ENCODE results near the gene GPC6.

Gene GPC6

DNA sequence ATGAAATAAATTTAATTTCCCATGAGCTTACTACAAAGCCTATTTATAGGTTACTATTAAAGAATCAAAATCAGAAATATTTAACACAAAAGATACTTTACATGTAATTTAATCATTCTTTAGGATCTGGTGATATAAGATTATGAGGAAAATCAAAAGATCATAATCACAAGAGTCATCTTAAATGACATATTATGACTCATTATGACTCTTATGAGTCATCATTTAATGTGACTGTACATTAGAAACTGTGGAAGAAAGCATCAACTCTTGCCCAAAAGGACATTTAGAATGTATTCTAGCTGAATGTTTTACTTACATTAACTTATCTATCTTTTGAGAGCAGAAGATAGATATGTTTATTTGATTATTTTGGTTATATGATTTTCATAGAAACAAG is 794.2 kb downstream of the GPC6 start:
- in situ Hi-C loops (cut with HindIII; ENCODE audit: low sequenced_read_pairs) = no loop called here
- TF ChIP-seq, protein P1, sequence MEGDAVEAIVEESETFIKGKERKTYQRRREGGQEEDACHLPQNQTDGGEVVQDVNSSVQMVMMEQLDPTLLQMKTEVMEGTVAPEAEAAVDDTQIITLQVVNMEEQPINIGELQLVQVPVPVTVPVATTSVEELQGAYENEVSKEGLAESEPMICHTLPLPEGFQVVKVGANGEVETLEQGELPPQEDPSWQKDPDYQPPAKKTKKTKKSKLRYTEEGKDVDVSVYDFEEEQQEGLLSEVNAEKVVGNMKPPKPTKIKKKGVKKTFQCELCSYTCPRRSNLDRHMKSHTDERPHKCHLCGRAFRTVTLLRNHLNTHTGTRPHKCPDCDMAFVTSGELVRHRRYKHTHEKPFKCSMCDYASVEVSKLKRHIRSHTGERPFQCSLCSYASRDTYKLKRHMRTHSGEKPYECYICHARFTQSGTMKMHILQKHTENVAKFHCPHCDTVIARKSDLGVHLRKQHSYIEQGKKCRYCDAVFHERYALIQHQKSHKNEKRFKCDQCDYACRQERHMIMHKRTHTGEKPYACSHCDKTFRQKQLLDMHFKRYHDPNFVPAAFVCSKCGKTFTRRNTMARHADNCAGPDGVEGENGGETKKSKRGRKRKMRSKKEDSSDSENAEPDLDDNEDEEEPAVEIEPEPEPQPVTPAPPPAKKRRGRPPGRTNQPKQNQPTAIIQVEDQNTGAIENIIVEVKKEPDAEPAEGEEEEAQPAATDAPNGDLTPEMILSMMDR (IDR thresholded peaks at IDR 0.05; ENCODE audit: low read depth, low read length) = no peak

DNA sequence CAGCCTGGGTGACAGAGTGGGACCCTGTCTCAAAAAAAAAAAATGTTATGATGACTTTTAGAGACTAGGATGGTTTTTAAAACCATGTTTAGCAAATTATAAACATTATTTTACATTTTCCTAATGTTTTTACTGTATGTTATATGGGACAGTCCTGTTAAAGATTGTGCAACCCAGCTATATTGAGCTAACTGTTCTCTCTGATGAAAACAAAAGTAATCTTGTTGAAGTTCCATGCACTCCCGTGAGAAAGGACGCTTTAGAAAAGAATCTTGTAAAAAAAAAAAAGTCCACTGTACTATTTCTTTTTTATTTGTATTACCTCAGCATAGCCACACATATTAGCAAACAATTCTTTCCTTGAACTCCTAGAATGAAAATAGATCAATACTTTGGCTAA is 801.6 kb downstream of the GPC6 start:
- TF ChIP-seq, protein P1 (IDR thresholded peaks at IDR 0.05; ENCODE audit: low read depth, low read length) = no peak
- H3K4me3 ChIP-seq (ENCODE audit: low read depth, low read length) = no peak overlapping the region
- DNase-seq (ENCODE audit: low read depth, low spot score) = no peak
- in situ Hi-C loops (cut with HindIII; ENCODE audit: low sequenced_read_pairs) = no loop called here

More for the DNA sequence above, 794.2 kb downstream of the GPC6 start:
- DNase-seq (ENCODE audit: low read depth, low spot score) = peak; percentile 51
- no peak overlapping the region for H3K4me3 ChIP-seq (ENCODE audit: low read depth, low read length)

DNA sequence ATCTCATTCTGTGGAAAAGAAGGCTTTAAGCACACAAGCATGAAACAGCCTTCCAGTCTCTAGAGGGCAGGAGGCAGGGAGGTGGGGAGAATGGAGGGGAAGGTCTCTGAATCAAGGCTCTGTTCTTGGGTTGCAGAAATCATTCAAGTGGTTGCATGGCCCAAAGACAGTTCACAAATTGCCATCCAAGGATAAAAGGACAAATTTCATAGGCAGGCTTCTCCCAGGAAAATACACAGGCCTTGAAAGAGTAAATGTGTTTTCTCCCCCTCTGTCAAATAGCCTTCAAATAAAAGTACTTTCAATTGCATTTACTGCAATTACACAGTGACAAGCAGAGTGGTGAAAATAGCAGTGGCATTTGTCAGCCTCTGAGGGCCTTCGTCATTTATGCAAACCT is 802.0 kb downstream of the GPC6 start:
- DNase-seq (ENCODE audit: low read depth, low spot score) = no peak
- TF ChIP-seq, protein P1 (IDR thresholded peaks at IDR 0.05; ENCODE audit: low read depth, low read length) = no peak
- no peak overlapping the region for H3K4me3 ChIP-seq (ENCODE audit: low read depth, low read length)
- in situ Hi-C loops (cut with HindIII; ENCODE audit: low sequenced_read_pairs) = no loop called here

DNA sequence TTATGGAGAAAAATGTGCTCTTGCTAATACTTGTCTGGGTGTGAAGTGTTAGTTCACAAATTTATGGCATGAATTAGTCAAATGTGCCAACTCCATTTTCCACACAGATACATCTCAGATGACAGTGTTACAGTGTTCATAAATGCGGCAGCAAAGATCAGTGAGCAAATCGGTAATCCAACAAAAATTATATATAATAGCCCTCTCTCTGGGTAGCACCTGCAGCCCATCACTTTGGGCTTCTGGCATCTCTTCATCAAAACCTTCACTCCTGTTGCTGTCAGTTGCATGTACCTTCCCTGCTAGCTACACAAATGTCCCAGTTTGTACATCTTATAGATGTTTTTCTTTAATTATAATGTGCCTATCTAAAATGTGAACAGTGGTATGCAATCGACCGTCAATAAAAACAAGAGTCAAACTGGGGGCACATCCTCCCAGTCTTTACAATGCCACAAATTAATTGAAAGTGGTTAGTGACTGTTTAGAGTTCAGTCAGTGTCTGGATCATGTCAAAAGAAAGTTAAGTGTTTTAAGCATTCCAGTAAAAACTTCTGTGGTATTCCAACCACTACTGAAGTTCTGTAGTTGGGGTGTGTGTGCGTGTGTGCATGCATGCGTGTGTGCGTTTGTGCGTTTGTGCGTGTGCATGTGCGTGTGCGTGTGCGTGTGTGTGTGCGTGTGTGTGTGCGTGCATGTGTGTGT is 804.0 kb downstream of the GPC6 start:
- in situ Hi-C loops (cut with HindIII; ENCODE audit: low sequenced_read_pairs) = no loop called here
- TF ChIP-seq, protein P1 (IDR thresholded peaks at IDR 0.05; ENCODE audit: low read depth, low read length) = no peak
- H3K4me3 ChIP-seq (ENCODE audit: low read depth, low read length) = no peak overlapping the region
- DNase-seq (ENCODE audit: low read depth, low spot score) = no peak

DNA sequence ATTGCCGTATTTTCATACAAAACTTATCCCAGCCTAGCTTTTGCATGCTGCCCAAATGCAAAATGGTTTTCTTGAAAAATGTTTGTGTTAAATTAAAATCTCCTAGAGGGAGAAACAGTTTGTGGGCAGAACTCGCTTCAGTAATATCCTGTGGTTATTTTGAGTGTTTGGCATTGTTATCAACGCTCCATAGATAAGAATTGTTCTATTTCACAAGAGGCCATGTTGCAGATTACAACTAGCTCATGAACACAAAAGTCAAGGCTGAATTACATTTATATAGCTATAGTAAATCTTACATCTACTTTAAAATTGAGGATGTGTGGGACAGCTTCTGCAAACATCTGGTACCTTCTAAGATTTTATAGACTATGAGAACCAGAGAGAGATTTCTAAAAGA is 805.0 kb downstream of the GPC6 start:
- TF ChIP-seq, protein P1 (IDR thresholded peaks at IDR 0.05; ENCODE audit: low read depth, low read length) = no peak
- no peak for DNase-seq (ENCODE audit: low read depth, low spot score)
- in situ Hi-C loops (cut with HindIII; ENCODE audit: low sequenced_read_pairs) = no loop called here
- no peak overlapping the region for H3K4me3 ChIP-seq (ENCODE audit: low read depth, low read length)

DNA sequence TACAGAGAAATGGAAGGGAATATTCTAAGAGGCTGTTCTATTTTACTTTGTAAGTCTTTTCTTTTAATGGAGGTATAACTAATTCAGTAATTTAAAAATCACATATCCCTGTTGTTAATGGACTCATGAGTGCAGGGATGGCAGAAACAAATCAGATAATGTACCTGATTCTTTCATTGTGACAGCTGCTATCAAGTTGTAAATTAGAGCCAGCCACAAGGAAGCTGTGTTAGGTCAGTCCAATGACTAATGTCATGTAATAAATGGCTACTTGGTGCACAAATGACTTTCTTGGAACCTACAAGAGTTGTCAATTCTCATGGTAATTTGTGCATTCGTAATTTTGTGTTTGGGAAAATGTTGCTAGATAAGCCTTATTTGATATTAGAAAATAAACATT is 806.5 kb downstream of the GPC6 start:
- no peak for DNase-seq (ENCODE audit: low read depth, low spot score)
- no peak overlapping the region for H3K4me3 ChIP-seq (ENCODE audit: low read depth, low read length)
- TF ChIP-seq, protein P1 (IDR thresholded peaks at IDR 0.05; ENCODE audit: low read depth, low read length) = no peak
- in situ Hi-C loops (cut with HindIII; ENCODE audit: low sequenced_read_pairs) = no loop called here
